Breast epithelium (tissue), 4 donors: ENCODE measurements around the gene MICAL2. TPM values are rescaled to one million over a fixed set of nuclear protein-coding genes. Genes with fewer than 3 reads are reported as not detected.

Experiments used
- DNase-seq, 2 donors: peaks; one replicate each; pipeline ENCODE4 v3.0.0-alpha.2; 2019; ENCODE audit warnings: low spot score in 2 of 2
- H3K27ac ChIP-seq, 2 donors: fragments of 200-600 bp; sonication (generic) in 1 of 2; one replicate each; pipeline ENCODE4 v1.5.1; 2016 to 2019; ENCODE audit warnings: mild to moderate bottlenecking in 1 of 2
- H3K27me3 ChIP-seq, 2 donors: fragments of 200-600 bp; sonication (generic) in 1 of 2; one replicate each; pipeline versions ENCODE4 v1.5.1 to v1.6.0; 2017 to 2019; ENCODE audit warnings: control low read depth in 1 of 2, mild to moderate bottlenecking in 1 of 2
- H3K36me3 ChIP-seq: fragments of 200-600 bp; one replicate; pipeline ENCODE4 v1.5.1; 2019
- H3K4me1 ChIP-seq, 2 donors: fragments of 200-600 bp; sonication (generic); one replicate each; pipeline ENCODE4 v1.5.1; 2016 to 2019; ENCODE audit warnings: control low read depth in 1 of 2
- H3K4me3 ChIP-seq, 3 donors: fragments of 200-600 bp; sonication (generic); 1 replicate in 2 of 3; 2 replicates in 1 of 3; pipeline ENCODE4 v1.5.1; 2016 to 2019; ENCODE audit warnings: mild to moderate bottlenecking in 3 of 3, moderate library complexity in 2 of 3
- H3K9me3 ChIP-seq, 2 donors: fragments of 200-600 bp; sonication (generic) in 1 of 2; one replicate each; pipeline ENCODE4 v1.5.1; 2016 to 2019; ENCODE audit warnings: control low read depth in 1 of 2
- POLR2A ChIP-seq: fragments of 450-650 bp; IDR thresholded peaks from one replicate; pipeline ENCODE4 v1.6.1; 2016; ENCODE audit warnings: antibody characterized with exemption, mild to moderate bottlenecking, moderate library complexity
- POLR2AphosphoS5 ChIP-seq, 3 donors: sonication (generic); formaldehyde crosslinking; IDR thresholded peaks; one replicate each; pipeline ENCODE4 v1.6.1; 2017; ENCODE audit warnings: antibody characterized with exemption in 3 of 3
- intact Hi-C: fragments of 100-400 bp; cut with DNase I; formaldehyde crosslinking; loops from one replicate; pipeline ENCODE4 v1.15.1; 2023; ENCODE audit warnings: low total_unique reads
- total RNA-seq, 3 donors: library from RNA; depleted of rRNA; stranded (reverse); fragments of >200 nt; gene quantifications; one replicate each; pipeline ENCODE4 v1.1.0, GENCODE V29; 2016
- TF ChIP-seq, protein P1 (sequence below), 3 donors: fragments of 450-650 bp; IDR thresholded peaks; one replicate each; pipeline ENCODE4 v1.5.1; 2016 to 2017; ENCODE audit warnings: antibody characterized with exemption in 3 of 3, mild to moderate bottlenecking in 3 of 3, moderate library complexity in 3 of 3

MICAL2 gene
- total RNA-seq, 3 donors from 2014 or later = 30.9 to 52.4 (median 38.6) TPM

DNA sequence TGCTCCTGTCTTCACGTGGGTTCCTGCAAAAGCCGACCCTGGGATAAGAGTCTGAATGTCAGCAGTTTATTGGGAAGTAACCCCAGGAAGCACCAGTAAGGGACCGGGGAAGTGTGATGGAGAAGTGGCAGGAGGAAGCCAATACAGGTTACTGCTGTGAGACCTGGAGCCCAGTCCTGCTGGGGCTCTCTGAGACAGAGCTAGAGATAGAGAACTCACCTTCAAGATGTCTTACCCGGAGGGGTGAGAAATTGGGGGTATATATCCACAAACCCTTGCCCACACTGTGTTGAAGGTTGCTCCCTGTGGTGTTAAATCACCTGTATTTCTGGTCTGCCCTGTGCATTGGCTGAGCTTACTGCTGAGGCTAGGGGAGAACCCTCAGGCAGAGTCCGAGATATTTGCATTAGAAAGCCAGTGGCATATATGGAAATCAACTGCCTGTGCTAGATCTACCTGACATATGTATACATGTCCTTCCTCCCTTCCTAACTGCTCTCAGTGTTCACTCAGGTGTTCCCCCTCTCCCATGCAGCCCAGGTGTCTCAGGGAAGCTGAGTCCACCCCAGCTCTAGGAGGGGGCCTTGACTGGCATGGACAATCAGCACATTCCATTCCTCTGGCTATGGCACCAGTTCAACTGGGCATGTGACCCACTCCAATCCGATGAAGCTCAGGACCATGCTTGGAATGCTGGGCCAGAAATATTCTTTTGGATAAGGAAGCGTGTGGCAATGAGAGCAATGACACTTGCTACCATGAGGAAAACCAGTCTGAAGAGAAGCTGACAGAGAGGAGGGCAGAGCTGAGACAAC lies 6.8 kb upstream of the MICAL2 start:
- H3K4me3 ChIP-seq = no peak overlapping the region
- no peaks in the 10 kb centered on the region for H3K4me1 ChIP-seq
- intact Hi-C loops = no loop called here
- no peaks in the 10 kb centered on the region for H3K9me3 ChIP-seq
- no peak overlapping the region for H3K27ac ChIP-seq
- no peaks in the 10 kb centered on the region for H3K27me3 ChIP-seq
- H3K36me3 ChIP-seq = no peaks in the 10 kb centered on the region
- TF ChIP-seq, protein P1, sequence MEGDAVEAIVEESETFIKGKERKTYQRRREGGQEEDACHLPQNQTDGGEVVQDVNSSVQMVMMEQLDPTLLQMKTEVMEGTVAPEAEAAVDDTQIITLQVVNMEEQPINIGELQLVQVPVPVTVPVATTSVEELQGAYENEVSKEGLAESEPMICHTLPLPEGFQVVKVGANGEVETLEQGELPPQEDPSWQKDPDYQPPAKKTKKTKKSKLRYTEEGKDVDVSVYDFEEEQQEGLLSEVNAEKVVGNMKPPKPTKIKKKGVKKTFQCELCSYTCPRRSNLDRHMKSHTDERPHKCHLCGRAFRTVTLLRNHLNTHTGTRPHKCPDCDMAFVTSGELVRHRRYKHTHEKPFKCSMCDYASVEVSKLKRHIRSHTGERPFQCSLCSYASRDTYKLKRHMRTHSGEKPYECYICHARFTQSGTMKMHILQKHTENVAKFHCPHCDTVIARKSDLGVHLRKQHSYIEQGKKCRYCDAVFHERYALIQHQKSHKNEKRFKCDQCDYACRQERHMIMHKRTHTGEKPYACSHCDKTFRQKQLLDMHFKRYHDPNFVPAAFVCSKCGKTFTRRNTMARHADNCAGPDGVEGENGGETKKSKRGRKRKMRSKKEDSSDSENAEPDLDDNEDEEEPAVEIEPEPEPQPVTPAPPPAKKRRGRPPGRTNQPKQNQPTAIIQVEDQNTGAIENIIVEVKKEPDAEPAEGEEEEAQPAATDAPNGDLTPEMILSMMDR (IDR thresholded peaks at IDR 0.05) = no peak
- TF ChIP-seq POLR2AphosphoS5 (IDR thresholded peaks at IDR 0.05) = no peak
- TF ChIP-seq POLR2A = no peak
- DNase-seq = no peak

DNA sequence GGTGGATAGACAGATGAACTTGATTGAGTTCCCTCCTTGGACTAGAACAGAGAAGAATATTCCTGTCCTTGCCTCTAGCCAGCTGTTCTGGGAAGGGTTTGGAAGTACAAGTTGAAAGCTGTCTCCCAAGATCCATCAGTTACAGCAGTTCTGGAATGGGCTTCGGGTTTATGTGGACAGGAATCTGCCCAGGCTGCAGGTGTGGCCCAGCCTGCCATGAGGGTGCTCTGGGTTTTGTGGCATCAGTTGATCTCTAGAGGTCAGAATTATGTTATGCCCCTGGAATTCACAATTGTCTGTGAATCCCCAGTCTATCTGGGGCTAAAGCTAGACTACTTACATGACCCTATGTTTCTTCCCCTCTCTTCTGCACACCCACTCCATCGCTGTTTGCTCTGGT lies 4.9 kb upstream of the MICAL2 start:
- no peak overlapping the region for H3K4me3 ChIP-seq
- no peaks in the 10 kb centered on the region for H3K9me3 ChIP-seq
- no peaks in the 10 kb centered on the region for H3K27me3 ChIP-seq
- H3K27ac ChIP-seq = no peak overlapping the region
- H3K36me3 ChIP-seq = no peaks in the 10 kb centered on the region
- peaks cover 0 to 4% of the 10 kb centered on the region in 2 donors for H3K4me1 ChIP-seq
- TF ChIP-seq POLR2A (no peak), POLR2AphosphoS5 (IDR thresholded peaks at IDR 0.05) (no peak)
- TF ChIP-seq, protein P1 (IDR thresholded peaks at IDR 0.05) = no peak
- intact Hi-C loops = no loop called here
- no peak for DNase-seq

GRCh38 chr11:12106101-12106500 lies 4.3 kb upstream of the MICAL2 start:
- Histone ChIP-seq H3K36me3 (no peaks in the 10 kb centered on the region), H3K4me3 (no peak overlapping the region), H3K9me3 (no peaks in the 10 kb centered on the region), H3K27me3 (no peaks in the 10 kb centered on the region), H3K27ac (no peak overlapping the region), H3K4me1 (peaks cover 0 to 4% of the 10 kb centered on the region in 2 donors)
- TF ChIP-seq, protein P1 (IDR thresholded peaks at IDR 0.05) = no peak
- TF ChIP-seq POLR2AphosphoS5 (IDR thresholded peaks at IDR 0.05) (no peak), POLR2A (no peak)
- no peak for DNase-seq
- intact Hi-C loops = no loop called here

DNA sequence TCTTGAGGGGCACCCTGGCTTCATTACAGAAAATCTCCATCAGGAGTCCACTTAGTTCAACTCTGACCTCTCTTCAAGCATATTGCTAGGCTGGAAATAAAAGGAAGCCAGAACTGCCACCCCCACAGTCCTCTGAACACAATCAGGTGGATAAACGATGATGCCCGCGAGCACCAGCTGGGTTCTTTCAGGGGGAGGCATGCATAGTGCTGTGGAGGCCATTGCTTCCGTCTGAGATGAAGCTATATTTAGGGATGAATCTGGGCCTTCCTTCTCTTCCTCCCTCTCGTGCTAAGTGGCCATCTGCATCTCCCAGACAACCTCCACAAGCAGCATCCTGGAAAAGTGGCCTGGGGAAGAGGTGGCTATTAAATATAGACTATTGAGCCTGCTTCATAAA lies 3.9 kb upstream of the MICAL2 start:
- no peak for DNase-seq
- TF ChIP-seq, protein P1 (IDR thresholded peaks at IDR 0.05) = no peak
- TF ChIP-seq POLR2A (no peak), POLR2AphosphoS5 (IDR thresholded peaks at IDR 0.05) (no peak)
- Histone ChIP-seq H3K9me3 (no peaks in the 10 kb centered on the region), H3K36me3 (no peaks in the 10 kb centered on the region), H3K27me3 (no peaks in the 10 kb centered on the region), H3K4me3 (no peak overlapping the region), H3K27ac (no peak overlapping the region), H3K4me1 (peaks cover 0 to 4% of the 10 kb centered on the region in 2 donors)
- intact Hi-C loops = no loop called here

- Histone ChIP-seq H3K27ac (peak overlapping the region in 1 of 2 donors; percentile 83), H3K9me3 (no peaks in the 10 kb centered on the region), H3K4me3 (no peak overlapping the region), H3K36me3 (no peaks in the 10 kb centered on the region), H3K27me3 (no peaks in the 10 kb centered on the region), H3K4me1 (peaks cover 0 to 4% of the 10 kb centered on the region in 2 donors)
- TF ChIP-seq, protein P1 (IDR thresholded peaks at IDR 0.05) = no peak
- DNase-seq = no peak
- intact Hi-C loops = no loop called here
Measured at GRCh38 chr11:12108875-12109453, 1.4 kb upstream of the MICAL2 start.
